HG03460 (cell line): Measurements from ENCODE around the gene LMX1B.
"Not testable (repeated sequence)": the region's sequence is repeated elsewhere in the genome, so short reads cannot be mapped to it uniquely, and the experiment has no call there.

Experiments used
- ATAC-seq: cut with Tn5 transposase; IDR thresholded peaks from one replicate; pipeline ENCODE4 v1.9.1; 2021; ENCODE audit not compliant: unreplicated experiment

Gene LMX1B

GRCh38 chr9:126613651-126614050 lies at the start of gene LMX1B:
TSS of gene LMX1B (plus strand) at chr9:126613928. CDS start at chr9:126614450, 522 bp downstream.
- ATAC-seq: no peak

- ATAC-seq: no peak
These were observed 49.6 kb upstream of the LMX1B start for GRCh38 chr9:126564128-126564527.

- no peak for ATAC-seq
These were observed 49.0 kb upstream of the LMX1B start for GRCh38 chr9:126564716-126565115.

GRCh38 chr9:126565336-126566128 lies 48.2 kb upstream of the LMX1B start:
- ATAC-seq: no peak

GRCh38 chr9:126569036-126569435 lies 44.7 kb upstream of the LMX1B start:
- ATAC-seq: no peak

GRCh38 chr9:126578029-126578428 lies 35.7 kb upstream of the LMX1B start:
- ATAC-seq: no peak

- ATAC-seq: not testable (repeated sequence)
These were observed 33.4 kb upstream of the LMX1B start for GRCh38 chr9:126580319-126580718.

- no peak for ATAC-seq
These were observed 31.8 kb upstream of the LMX1B start for GRCh38 chr9:126581893-126582292.

- ATAC-seq: no peak
These were observed 31.3 kb upstream of the LMX1B start for GRCh38 chr9:126582427-126582826.

GRCh38 chr9:126583144-126583760 lies 30.5 kb upstream of the LMX1B start:
- ATAC-seq: no peak

- ATAC-seq: no peak
These were observed 29.1 kb upstream of the LMX1B start for GRCh38 chr9:126584611-126585010.

GRCh38 chr9:126586236-126586635 lies 27.5 kb upstream of the LMX1B start:
- ATAC-seq: no peak

GRCh38 chr9:126587187-126588185 lies 26.2 kb upstream of the LMX1B start:
- ATAC-seq: no peak

- no peak for ATAC-seq
These were observed 25.1 kb upstream of the LMX1B start for GRCh38 chr9:126588491-126589168.

- ATAC-seq: no peak
These were observed 24.4 kb upstream of the LMX1B start for GRCh38 chr9:126589349-126589748.

GRCh38 chr9:126591083-126591482 lies 22.6 kb upstream of the LMX1B start:
- no peak for ATAC-seq

- ATAC-seq: no peak
These were observed 21.8 kb upstream of the LMX1B start for GRCh38 chr9:126591922-126592321.

- no peak for ATAC-seq
These were observed 21.3 kb upstream of the LMX1B start for GRCh38 chr9:126592461-126592860.

- ATAC-seq: no peak
These were observed 17.7 kb upstream of the LMX1B start for GRCh38 chr9:126595982-126596381.

GRCh38 chr9:126599047-126599650 lies 14.6 kb upstream of the LMX1B start:
- ATAC-seq: no peak
